SK-N-SH (cell line): ENCODE results near the gene MEGF6. TPM values are rescaled to one million over a fixed set of nuclear protein-coding genes. Genes with fewer than 3 reads are reported as not detected.

Experiments
- CTCF ChIA-PET: fragments of 300-600, 350-600 bp; formaldehyde crosslinking; extraction: SDS; loops from one replicate; lab custom pipeline; 2021; lab: Yijun Ruan, JAX
- POLR2A ChIA-PET: fragments of 350-600 bp; sonication (Branson Sonifier 250); formaldehyde crosslinking; extraction: SDS; loops from one replicate; lab custom pipeline; 2020; ENCODE audit warnings: antibody characterized with exemption, inconsistent platforms; lab: Yijun Ruan, JAX
- DNase-seq: peaks from one replicate; pipeline ENCODE4 v3.0.0; 2012
- H2AFZ ChIP-seq: fragments of 200-600 bp; sonication (generic); 2 replicates; pipeline ENCODE4 v1.8.1; 2016; ENCODE audit warnings: antibody characterized with exemption, mild to moderate bottlenecking, low read depth
- H3F3A ChIP-seq: fragments of 200-600 bp; sonication (generic); replicated peaks from 2 replicates; pipeline ENCODE3; 2016; ENCODE audit warnings: antibody characterized with exemption, mild to moderate bottlenecking; ENCODE audit not compliant: insufficient read depth
- H3K27ac ChIP-seq, 2 experiments: fragments of 200-500 bp in 1 of 2; fragments of 200-600 bp in 1 of 2; sonication (Bioruptor generic) in 1 of 2; sonication (generic), shearing (Covaris generic) in 1 of 2; 2 replicates each; pipeline versions ENCODE4 v1.5.1 to v1.6.1; 2014 to 2016; ENCODE audit warnings: low read depth in 2 of 2, inconsistent platforms in 1 of 2, low read length in 1 of 2, mild to moderate bottlenecking in 1 of 2, mixed read lengths in 1 of 2
- H3K27me3 ChIP-seq: fragments of 200-600 bp; sonication (generic), shearing (Covaris generic); 2 replicates; pipeline ENCODE4 v1.6.1; 2016; ENCODE audit warnings: mixed run types; ENCODE audit not compliant: insufficient read depth
- H3K36me3 ChIP-seq, 2 experiments: fragments of 200-500 bp in 1 of 2; fragments of 200-600 bp in 1 of 2; sonication (Bioruptor generic) in 1 of 2; sonication (generic) in 1 of 2; replicated peaks in 1 of 2; 2 replicates each; pipeline versions ENCODE3 to v1.5.1; 2014 to 2016; ENCODE audit warnings: low read length in 1 of 2, mild to moderate bottlenecking in 1 of 2; ENCODE audit not compliant: insufficient read depth in 2 of 2, control insufficient read depth in 1 of 2
- H3K4me1 ChIP-seq, 2 experiments: fragments of 200-500 bp in 1 of 2; fragments of 200-600 bp in 1 of 2; sonication (Bioruptor generic) in 1 of 2; sonication (generic), shearing (Covaris generic) in 1 of 2; 2 replicates each; pipeline versions ENCODE4 v1.5.1 to v1.6.1; 2014 to 2016; ENCODE audit warnings: low read depth in 1 of 2, low read length in 1 of 2, mixed run types in 1 of 2; ENCODE audit not compliant: insufficient read depth in 2 of 2, control insufficient read depth in 1 of 2
- H3K4me2 ChIP-seq: fragments of 200-600 bp; sonication (generic), shearing (Covaris generic); 2 replicates; pipeline ENCODE4 v1.6.1; 2017; ENCODE audit warnings: mixed run types
- H3K4me3 ChIP-seq, 2 experiments: fragments of 200-500 bp in 1 of 2; fragments of 200-600 bp in 1 of 2; sonication (Bioruptor generic) in 1 of 2; sonication (generic), shearing (Covaris generic) in 1 of 2; 2 replicates each; pipeline versions ENCODE4 v1.5.1 to v1.8.1; 2014 to 2016; ENCODE audit warnings: low read depth in 2 of 2, inconsistent platforms in 1 of 2, low read length in 1 of 2, mild to moderate bottlenecking in 1 of 2, mixed read lengths in 1 of 2, moderate library complexity in 1 of 2
- H3K79me2 ChIP-seq: fragments of 200-600 bp; sonication (generic); 2 replicates; pipeline ENCODE4 v1.8.1; 2017; ENCODE audit warnings: mild to moderate bottlenecking; ENCODE audit not compliant: insufficient read depth
- H3K9ac ChIP-seq: fragments of 200-600 bp; sonication (generic); 2 replicates; pipeline ENCODE4 v1.6.1; 2017; ENCODE audit warnings: mixed run types
- H3K9me2 ChIP-seq: fragments of 200-600 bp; sonication (generic); 2 replicates; pipeline ENCODE4 v1.6.1; 2017; ENCODE audit warnings: mixed run types
- H3K9me3 ChIP-seq: fragments of 200-600 bp; sonication (generic); 2 replicates; pipeline ENCODE4 v1.6.1; 2017; ENCODE audit warnings: mixed run types, mild to moderate bottlenecking, moderate library complexity
- H4K20me1 ChIP-seq: fragments of 200-600 bp; sonication (generic); 2 replicates; pipeline ENCODE4 v1.6.1; 2017; ENCODE audit warnings: mild to moderate bottlenecking, mixed run types; ENCODE audit not compliant: insufficient read depth
- FOSL2 ChIP-seq: IDR thresholded peaks from 2 replicates; pipeline ENCODE4 v1.4.0; 2012; ENCODE audit warnings: low read depth, mild to moderate bottlenecking, moderate library complexity, borderline replicate concordance
- FOXM1 ChIP-seq: IDR thresholded peaks from 2 replicates; pipeline ENCODE4 v1.4.0; 2012; ENCODE audit warnings: low read depth, mild to moderate bottlenecking
- GABPA ChIP-seq: IDR thresholded peaks from 2 replicates; pipeline ENCODE4 v1.4.0; 2012; ENCODE audit warnings: low read depth, mild to moderate bottlenecking
- GATA2 ChIP-seq: sonication (generic); formaldehyde crosslinking; IDR thresholded peaks from 2 replicates; pipeline ENCODE4 v1.5.0; 2020; ENCODE audit warnings: mild to moderate bottlenecking, missing genetic modification reagents
- JUND ChIP-seq: IDR thresholded peaks from 2 replicates; pipeline ENCODE4 v1.4.0; 2012
- MXI1 ChIP-seq: IDR thresholded peaks from 2 replicates; pipeline ENCODE4 v1.6.1; 2012; ENCODE audit warnings: mild to moderate bottlenecking, low read depth, low read length, improper control_type of control experiment
- NFIC ChIP-seq: IDR thresholded peaks from 2 replicates; pipeline ENCODE4 v1.4.0; 2012; ENCODE audit warnings: borderline replicate concordance
- NRF1 ChIP-seq: IDR thresholded peaks from 2 replicates; pipeline ENCODE4 v1.6.1; 2012; ENCODE audit warnings: low read depth, mild to moderate bottlenecking, low read length
- POLR2AphosphoS5 ChIP-seq: IDR thresholded peaks from 2 replicates; pipeline ENCODE4 v1.6.1; 2012; ENCODE audit warnings: low read depth, low read length
- RCOR1 ChIP-seq: fragments of 150-350 bp; IDR thresholded peaks from 2 replicates; pipeline ENCODE4 v1.6.1; 2017; ENCODE audit warnings: antibody characterized with exemption, low read length
- SMC3 ChIP-seq: IDR thresholded peaks from 2 replicates; pipeline ENCODE4 v1.6.1; 2012; ENCODE audit warnings: low read depth, low read length, improper control_type of control experiment
- TEAD4 ChIP-seq: IDR thresholded peaks from 2 replicates; pipeline ENCODE4 v1.4.0; 2012; ENCODE audit warnings: mild to moderate bottlenecking, borderline replicate concordance; ENCODE audit not compliant: insufficient read depth
- YY1 ChIP-seq: IDR thresholded peaks from 2 replicates; pipeline ENCODE4 v1.4.0; 2012; ENCODE audit warnings: low read depth, mild to moderate bottlenecking
- WGBS: methylation state at CpG from one replicate; pipeline ENCODE4 v1.1.6; 2017; ENCODE audit warnings: low lambda C conversion rate; 5-methylcytosine and 5-hydroxymethylcytosine counted together
- polyA plus RNA-seq, 3 experiments: library from polyadenylated mRNA; depleted of rRNA; stranded (reverse); fragments of >200 nt; gene quantifications; 2 replicates each; pipeline ENCODE4 v1.2.3, GENCODE V29; 2012
- TF ChIP-seq, protein P1 (sequence below): IDR thresholded peaks from 2 replicates; pipeline ENCODE4 v1.4.0; 2012; ENCODE audit warnings: low read depth, borderline replicate concordance
- TF ChIP-seq, protein P2 (sequence below): fragments of 200-600 bp; sonication (generic); IDR thresholded peaks from 2 replicates; pipeline ENCODE4 v1.6.1; 2017; ENCODE audit warnings: antibody characterized with exemption, mild to moderate bottlenecking, moderate library complexity

MEGF6 gene
- polyA plus RNA-seq, 1 of the 3 experiments (the other 2 are of a cell fraction), result 7.6 TPM

DNA sequence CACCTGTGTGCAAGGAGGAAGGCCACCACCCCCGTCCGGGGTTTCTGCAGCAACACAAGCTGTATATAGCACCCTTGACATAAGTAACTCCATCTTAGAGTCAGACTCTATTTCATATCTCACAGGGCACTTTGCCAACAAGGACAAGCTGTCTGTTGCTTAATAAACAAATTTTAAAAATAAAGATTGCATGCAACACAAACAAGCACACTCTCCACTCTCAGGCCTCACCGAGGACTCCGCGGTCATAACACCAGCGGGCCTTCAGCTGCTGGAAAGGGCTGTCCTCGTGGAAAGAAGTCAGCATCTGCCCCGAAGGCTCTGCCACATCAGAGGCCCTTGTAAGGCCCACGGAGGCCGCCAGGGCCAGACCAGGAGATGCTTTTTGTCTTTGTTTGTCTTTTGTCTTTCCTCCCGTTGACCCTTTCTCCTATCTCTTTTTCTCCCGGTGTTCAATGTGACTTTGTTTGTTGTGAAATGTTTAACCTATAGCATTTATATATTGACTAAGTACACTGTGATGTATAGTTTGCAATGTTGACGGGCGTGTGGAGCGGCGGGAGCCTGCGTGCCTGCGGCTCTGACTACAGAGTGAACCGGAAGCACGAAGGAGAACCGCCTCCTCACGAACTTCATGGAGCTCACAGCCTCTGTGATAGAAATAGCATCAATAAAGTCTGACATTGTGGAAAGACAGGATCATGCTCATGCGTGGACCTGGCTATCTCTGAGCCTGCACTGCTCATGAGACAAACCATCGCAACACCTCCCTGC, 24.1 kb downstream of the MEGF6 start:
- H4K20me1 ChIP-seq, result no peaks in the 10 kb centered on the region
- H3K4me3 ChIP-seq, result no peak overlapping the region
- H3K36me3 ChIP-seq, result no peaks in the 10 kb centered on the region
- DNase-seq, result no peak
- H3K27me3 ChIP-seq, result no peaks in the 10 kb centered on the region
- H3K79me2 ChIP-seq, result no peaks in the 10 kb centered on the region
- no peak overlapping the region for H3K27ac ChIP-seq
- H3K9ac ChIP-seq, result no peak overlapping the region
- CTCF ChIA-PET, result interaction anchor here (0.6 to 3.4 kb wide), 8 partner anchors 10 to 134 kb away, joined by 3 to 23 read pairs (median 3); no protein-coding TSS in a partner anchor
- TF ChIP-seq TEAD4 (no peak), MXI1 (no peak), YY1 (no peak), FOSL2 (no peak), GATA2 (CRISPR knock-in tag) (no peak), GABPA (no peak), POLR2AphosphoS5 (no peak), JUND (no peak), RCOR1 (no peak), FOXM1 (no peak), NFIC (no peak), NRF1 (no peak), SMC3 (no peak)
- TF ChIP-seq, protein P1, sequence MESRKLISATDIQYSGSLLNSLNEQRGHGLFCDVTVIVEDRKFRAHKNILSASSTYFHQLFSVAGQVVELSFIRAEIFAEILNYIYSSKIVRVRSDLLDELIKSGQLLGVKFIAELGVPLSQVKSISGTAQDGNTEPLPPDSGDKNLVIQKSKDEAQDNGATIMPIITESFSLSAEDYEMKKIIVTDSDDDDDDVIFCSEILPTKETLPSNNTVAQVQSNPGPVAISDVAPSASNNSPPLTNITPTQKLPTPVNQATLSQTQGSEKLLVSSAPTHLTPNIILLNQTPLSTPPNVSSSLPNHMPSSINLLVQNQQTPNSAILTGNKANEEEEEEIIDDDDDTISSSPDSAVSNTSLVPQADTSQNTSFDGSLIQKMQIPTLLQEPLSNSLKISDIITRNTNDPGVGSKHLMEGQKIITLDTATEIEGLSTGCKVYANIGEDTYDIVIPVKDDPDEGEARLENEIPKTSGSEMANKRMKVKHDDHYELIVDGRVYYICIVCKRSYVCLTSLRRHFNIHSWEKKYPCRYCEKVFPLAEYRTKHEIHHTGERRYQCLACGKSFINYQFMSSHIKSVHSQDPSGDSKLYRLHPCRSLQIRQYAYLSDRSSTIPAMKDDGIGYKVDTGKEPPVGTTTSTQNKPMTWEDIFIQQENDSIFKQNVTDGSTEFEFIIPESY, result no peak
- TF ChIP-seq, protein P2, sequence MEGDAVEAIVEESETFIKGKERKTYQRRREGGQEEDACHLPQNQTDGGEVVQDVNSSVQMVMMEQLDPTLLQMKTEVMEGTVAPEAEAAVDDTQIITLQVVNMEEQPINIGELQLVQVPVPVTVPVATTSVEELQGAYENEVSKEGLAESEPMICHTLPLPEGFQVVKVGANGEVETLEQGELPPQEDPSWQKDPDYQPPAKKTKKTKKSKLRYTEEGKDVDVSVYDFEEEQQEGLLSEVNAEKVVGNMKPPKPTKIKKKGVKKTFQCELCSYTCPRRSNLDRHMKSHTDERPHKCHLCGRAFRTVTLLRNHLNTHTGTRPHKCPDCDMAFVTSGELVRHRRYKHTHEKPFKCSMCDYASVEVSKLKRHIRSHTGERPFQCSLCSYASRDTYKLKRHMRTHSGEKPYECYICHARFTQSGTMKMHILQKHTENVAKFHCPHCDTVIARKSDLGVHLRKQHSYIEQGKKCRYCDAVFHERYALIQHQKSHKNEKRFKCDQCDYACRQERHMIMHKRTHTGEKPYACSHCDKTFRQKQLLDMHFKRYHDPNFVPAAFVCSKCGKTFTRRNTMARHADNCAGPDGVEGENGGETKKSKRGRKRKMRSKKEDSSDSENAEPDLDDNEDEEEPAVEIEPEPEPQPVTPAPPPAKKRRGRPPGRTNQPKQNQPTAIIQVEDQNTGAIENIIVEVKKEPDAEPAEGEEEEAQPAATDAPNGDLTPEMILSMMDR, result no peak
- H3K9me3 ChIP-seq, result no peaks in the 10 kb centered on the region
- H3K4me2 ChIP-seq, result no peak overlapping the region
- 81% methylated on average over 24 of the region's 24 CpGs for WGBS
- no peak overlapping the region for H2AFZ ChIP-seq
- H3K4me1 ChIP-seq, result peaks cover 0 to 12% of the 10 kb centered on the region in 2 experiments; a peak in 1 of 4 replicates
- POLR2A ChIA-PET, result no interaction called here
- H3F3A ChIP-seq, result no peaks in the 10 kb centered on the region
- H3K9me2 ChIP-seq, result no peaks in the 10 kb centered on the region
